ENCODE results near the gene SPTBN2. TPM values are rescaled to one million over a fixed set of nuclear protein-coding genes. Genes with fewer than 3 reads are reported as not detected.
"Not testable (repeated sequence)": the region's sequence is repeated elsewhere in the genome, so short reads cannot be mapped to it uniquely, and the experiment has no call there.

Gene SPTBN2
- total RNA-seq, 1 experiment from 2014 or later, result 40.7 TPM

DNA sequence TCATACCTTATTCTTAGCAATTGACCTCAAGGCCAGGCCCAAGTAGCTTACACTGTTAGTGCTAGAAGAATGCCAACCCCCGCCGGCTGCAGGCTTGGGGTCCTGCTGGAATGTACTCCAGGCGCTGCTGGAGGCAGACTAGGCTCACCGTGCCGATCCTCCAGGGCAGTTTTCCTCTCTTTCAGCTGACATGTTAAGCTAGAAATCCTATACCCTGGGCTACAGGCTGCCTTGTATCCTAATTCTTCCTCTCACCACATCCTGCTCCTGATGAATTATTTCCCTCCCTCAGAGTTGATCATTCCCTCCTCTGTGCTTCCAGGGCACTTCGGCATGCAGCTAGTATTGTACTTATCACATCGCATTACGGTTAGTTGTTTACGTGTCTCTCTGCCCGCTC, 3.4 kb downstream of the SPTBN2 start:
- TF ChIP-seq OVOL2 (CRISPR knock-in tag; IDR thresholded peaks at IDR 0.05; ENCODE audit: borderline replicate concordance) (no peak), SP1 (CRISPR knock-in tag; conservative IDR thresholded peaks at IDR 0.05) (no peak), MYBL2 (CRISPR knock-in tag; IDR thresholded peaks at IDR 0.05) (no peak), NFATC4 (CRISPR knock-in tag; IDR thresholded peaks at IDR 0.05) (no peak), HMGA2 (CRISPR knock-in tag; IDR thresholded peaks at IDR 0.05) (no peak)
- TF ChIP-seq, protein P1, sequence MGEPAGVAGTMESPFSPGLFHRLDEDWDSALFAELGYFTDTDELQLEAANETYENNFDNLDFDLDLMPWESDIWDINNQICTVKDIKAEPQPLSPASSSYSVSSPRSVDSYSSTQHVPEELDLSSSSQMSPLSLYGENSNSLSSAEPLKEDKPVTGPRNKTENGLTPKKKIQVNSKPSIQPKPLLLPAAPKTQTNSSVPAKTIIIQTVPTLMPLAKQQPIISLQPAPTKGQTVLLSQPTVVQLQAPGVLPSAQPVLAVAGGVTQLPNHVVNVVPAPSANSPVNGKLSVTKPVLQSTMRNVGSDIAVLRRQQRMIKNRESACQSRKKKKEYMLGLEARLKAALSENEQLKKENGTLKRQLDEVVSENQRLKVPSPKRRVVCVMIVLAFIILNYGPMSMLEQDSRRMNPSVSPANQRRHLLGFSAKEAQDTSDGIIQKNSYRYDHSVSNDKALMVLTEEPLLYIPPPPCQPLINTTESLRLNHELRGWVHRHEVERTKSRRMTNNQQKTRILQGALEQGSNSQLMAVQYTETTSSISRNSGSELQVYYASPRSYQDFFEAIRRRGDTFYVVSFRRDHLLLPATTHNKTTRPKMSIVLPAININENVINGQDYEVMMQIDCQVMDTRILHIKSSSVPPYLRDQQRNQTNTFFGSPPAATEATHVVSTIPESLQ (CRISPR knock-in tag; IDR thresholded peaks at IDR 0.05), result no peak
- DNase-seq (ENCODE audit: low spot score) (no peak), ATAC-seq (no peak)
- Mint-ChIP-seq H3K4me3 (peak overlapping the region; percentile 67; the same call in 1 of the 2 replicates), H3K27ac (no peak overlapping the region; the same call in 1 of the 2 replicates), H3K4me1 (peaks cover 37% of the 10 kb centered on the region), H3K27me3 (ENCODE audit: low read depth) (peaks cover 44% of the 10 kb centered on the region), H3K9me3 (no peaks in the 10 kb centered on the region), H3K36me3 (no peaks in the 10 kb centered on the region)
- CTCF ChIA-PET, result interaction anchor here (1.1 kb wide), 1 partner anchor 47 kb away, joined by 3 read pairs; the partner anchor contains the start of gene RBM4B
- POLR2A ChIA-PET, result no interaction called here

GRCh38 chr11:66725114-66725513, 3.9 kb downstream of the SPTBN2 start:
- Mint-ChIP-seq H3K27ac (no peak overlapping the region), H3K4me3 (no peak overlapping the region), H3K4me1 (peaks cover 43% of the 10 kb centered on the region), H3K27me3 (ENCODE audit: low read depth) (peaks cover 39% of the 10 kb centered on the region), H3K9me3 (no peaks in the 10 kb centered on the region), H3K36me3 (no peaks in the 10 kb centered on the region)
- ChIA-PET POLR2A (no interaction called here), CTCF (interaction anchor here (0.5 kb wide), 1 partner anchor 430 kb away, joined by 4 read pairs; no protein-coding TSS in a partner anchor)
- ATAC-seq (no peak), DNase-seq (ENCODE audit: low spot score) (no peak)
- TF ChIP-seq ETV6 (CRISPR knock-in tag; IDR thresholded peaks at IDR 0.05) (no peak), ZNF263 (CRISPR knock-in tag; IDR thresholded peaks at IDR 0.05; ENCODE audit: low read depth) (no peak), CBFB (CRISPR knock-in tag; IDR thresholded peaks at IDR 0.05; ENCODE audit: low read depth) (no peak), FOXK1 (CRISPR knock-in tag; IDR thresholded peaks at IDR 0.05) (no peak), USF2 (CRISPR knock-in tag; IDR thresholded peaks at IDR 0.05) (no peak), NR2C2 (CRISPR knock-in tag; IDR thresholded peaks at IDR 0.05) (no peak), NR3C1 (CRISPR knock-in tag; conservative IDR thresholded peaks at IDR 0.05; ENCODE audit: low read depth) (no peak), ZBTB21 (CRISPR knock-in tag; IDR thresholded peaks at IDR 0.05; ENCODE audit: borderline replicate concordance) (no peak), ZNF671 (CRISPR knock-in tag; IDR thresholded peaks at IDR 0.05) (no peak), SP1 (CRISPR knock-in tag; conservative IDR thresholded peaks at IDR 0.05) (no peak), NR1H2 (CRISPR knock-in tag; IDR thresholded peaks at IDR 0.05) (no peak), RELA (CRISPR knock-in tag; IDR thresholded peaks at IDR 0.05; ENCODE audit: borderline replicate concordance) (no peak)
- TF ChIP-seq, protein P1 (CRISPR knock-in tag; IDR thresholded peaks at IDR 0.05), result no peak
- TF ChIP-seq, protein P2, sequence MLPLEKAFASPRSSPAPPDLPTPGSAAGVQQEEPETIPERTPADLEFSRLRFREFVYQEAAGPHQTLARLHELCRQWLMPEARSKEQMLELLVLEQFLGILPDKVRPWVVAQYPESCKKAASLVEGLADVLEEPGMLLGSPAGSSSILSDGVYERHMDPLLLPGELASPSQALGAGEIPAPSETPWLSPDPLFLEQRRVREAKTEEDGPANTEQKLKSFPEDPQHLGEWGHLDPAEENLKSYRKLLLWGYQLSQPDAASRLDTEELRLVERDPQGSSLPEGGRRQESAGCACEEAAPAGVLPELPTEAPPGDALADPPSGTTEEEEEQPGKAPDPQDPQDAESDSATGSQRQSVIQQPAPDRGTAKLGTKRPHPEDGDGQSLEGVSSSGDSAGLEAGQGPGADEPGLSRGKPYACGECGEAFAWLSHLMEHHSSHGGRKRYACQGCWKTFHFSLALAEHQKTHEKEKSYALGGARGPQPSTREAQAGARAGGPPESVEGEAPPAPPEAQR (CRISPR knock-in tag; IDR thresholded peaks at IDR 0.05), result no peak

- H3K4me3 Mint-ChIP-seq, result not testable (repeated sequence)
Observed at GRCh38 chr11:66724167-66724566, 4.8 kb downstream of the SPTBN2 start.

More at GRCh38 chr11:66724167-66724566, 4.8 kb downstream of the SPTBN2 start:
- POLR2A ChIA-PET; ATAC-seq; H3K9me3 Mint-ChIP-seq; H3K27ac Mint-ChIP-seq; DNase-seq (ENCODE audit: low spot score); H3K36me3 Mint-ChIP-seq: not testable (repeated sequence)
- H3K4me1 Mint-ChIP-seq, result peaks cover 52% of the 10 kb centered on the region
- CTCF ChIA-PET, result interaction anchor here (0.6 to 1.3 kb wide), 2 partner anchors 19 to 224 kb away, joined by 3 read pairs; no protein-coding TSS in a partner anchor
- H3K27me3 Mint-ChIP-seq (ENCODE audit: low read depth), result peaks cover 29% of the 10 kb centered on the region

All from WTC11 (cell line).